Activated T-cell treated with anti-CD3 and anti-CD28 coated beads, Interleukin-2, amount 50 U/mL, for 1 hour (primary cell): ENCODE measurements around the gene MRPL36.
A peak's percentile ranks its signal among the peaks of the same experiment; 100 is the strongest.
"Not testable (repeated sequence)": the region's sequence is repeated elsewhere in the genome, so short reads cannot be mapped to it uniquely, and the experiment has no call there.

Experiments
- DNase-seq: peaks from one replicate; pipeline ENCODE4 v3.0.0-alpha.2; 2020

The MRPL36 gene

DNA sequence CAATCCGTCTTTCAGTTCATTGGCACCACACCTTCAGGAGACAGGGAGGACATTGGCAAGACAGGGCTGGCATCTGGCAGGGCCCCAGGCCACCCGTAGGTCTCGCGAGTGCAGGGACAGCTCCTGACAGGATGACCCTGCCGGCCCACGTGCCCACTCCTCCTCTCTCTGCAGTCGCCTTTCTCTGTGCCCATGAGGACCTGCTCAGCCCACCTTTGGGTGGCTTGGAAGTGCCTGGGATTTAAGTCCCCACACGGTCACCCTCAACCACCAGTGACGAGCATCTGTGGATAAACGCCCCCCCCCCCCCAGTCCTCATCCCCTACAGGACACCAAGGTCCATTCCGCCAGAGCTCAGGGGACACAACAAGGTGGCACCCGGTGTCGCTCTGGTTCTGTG is 4.1 kb downstream of the MRPL36 start:
- no peak for DNase-seq

DNA sequence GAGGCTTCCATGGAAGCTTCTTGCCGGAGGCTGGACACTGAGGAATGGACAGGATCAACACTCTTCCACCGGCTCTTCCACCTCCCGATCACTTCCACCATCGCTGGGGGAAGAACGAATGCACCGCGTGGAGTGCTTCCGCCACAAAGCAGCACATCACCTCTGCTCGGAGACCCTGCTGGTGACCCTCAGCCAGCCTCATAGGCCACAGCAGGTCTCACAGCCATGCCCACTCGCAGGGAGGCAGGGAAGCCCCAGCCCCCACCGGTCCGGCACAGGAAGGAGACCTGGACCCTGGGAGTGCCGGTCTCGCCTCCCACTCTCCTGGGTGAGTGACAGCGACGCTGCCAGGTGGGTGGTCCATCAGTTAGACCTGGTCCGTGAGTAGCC is 4.7 kb downstream of the MRPL36 start:
- DNase-seq: no peak

DNA sequence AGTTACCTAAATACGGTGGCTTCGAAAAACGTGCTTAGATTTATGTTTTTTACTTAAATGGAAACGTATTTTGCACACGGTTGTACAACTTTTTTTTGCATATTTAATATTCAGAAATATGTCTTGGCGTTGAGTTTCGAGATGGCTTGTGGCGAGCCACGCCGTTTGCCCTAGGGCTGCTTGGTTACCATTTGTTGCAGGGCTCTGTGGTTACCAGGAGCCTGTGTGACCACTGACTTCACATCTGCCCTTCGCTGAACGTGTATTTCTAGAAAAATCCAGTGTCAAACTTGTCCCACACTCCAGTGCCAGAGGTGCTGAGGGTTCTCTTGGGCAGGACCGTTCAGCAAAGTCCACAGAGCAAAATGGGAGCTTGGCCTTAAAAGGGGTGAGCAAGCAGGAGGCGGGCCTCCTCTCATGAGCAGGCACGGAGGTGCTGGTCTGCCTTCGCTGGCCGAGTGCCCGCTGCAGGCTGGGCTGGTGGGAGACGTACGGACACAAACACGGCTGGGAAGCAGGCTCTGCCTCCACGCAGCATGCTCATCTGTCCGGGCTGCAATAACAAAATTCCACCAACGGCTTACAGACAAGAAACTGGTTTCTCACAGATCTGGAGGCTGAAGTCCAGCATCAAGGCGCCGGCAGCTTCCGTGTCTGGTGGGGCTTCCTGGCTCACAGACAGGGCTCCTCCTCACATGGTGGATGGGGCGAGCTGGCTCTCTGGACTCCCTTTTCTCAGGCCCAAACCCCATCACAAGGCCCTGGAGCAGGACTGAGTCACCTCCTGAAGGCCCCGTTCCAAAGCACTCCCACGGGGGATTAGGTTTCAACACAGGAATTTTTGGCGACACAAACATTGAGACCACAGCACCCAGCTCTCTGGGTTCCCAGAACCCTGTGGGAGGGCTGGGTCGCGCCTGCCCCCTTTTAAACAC is 5.4 kb downstream of the MRPL36 start:
- no peak for DNase-seq

DNA sequence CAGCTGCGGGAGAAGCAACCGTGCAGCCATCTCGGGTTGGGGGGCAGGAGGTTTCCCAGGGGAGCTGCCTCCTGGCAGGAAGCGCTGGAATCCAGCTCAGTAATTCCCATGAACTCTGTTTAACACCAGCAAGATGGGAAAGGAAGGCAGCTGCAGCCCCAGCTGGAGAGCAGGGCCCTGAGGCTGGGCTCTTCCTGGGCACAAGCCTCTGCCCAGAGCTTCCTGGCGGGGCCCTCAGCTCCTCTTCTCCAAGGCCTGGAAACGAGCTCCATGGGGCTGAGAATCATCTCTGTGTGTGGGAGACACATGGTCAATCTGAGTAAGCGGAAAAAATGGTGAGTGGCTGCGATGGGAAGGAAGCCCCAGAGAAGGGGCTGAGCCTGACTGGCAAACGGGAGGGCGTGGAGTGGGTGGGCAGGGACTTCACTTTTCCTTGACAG is 6.3 kb downstream of the MRPL36 start:
- DNase-seq: no peak

DNA sequence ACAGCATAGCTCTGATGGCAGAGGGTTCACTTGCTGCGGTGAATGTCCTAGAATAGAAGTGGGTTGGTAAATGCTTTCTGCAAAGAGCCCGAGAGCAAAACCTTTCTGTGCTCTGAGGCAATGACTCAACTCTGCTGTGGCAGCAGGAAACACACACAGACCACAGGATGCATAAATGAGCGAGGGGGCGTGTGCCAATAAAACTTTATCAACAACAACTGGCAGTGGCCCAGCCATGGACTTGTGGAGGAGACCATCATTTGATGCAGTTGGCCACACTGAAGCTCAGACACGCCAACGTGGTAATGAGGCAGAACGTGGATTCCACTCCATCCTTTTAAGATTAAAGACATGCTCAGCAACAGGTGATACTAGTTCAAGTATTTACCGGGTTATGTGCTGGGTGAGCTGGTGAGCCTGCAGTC is 6.8 kb downstream of the MRPL36 start:
- peak; percentile 69 for DNase-seq

DNA sequence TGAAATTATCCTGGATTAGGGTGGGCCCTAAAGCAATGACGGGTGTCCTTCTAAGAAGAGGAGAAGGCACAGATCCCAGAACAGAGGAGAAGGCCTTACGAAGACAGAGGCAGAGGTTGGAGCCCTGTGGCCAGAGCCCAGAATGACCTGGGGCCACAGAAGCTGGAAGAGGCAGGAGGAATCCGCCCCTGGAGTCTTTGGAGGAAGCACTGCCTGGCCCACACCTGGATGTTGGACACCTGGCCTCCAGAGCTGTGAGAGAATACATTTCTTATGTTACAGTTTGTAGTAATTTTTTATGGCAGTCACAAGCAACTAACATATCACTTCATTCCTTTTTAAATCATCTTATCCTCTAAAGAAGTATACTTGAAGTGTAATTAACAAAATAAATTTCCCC is 8.5 kb downstream of the MRPL36 start:
- DNase-seq: no peak

DNA sequence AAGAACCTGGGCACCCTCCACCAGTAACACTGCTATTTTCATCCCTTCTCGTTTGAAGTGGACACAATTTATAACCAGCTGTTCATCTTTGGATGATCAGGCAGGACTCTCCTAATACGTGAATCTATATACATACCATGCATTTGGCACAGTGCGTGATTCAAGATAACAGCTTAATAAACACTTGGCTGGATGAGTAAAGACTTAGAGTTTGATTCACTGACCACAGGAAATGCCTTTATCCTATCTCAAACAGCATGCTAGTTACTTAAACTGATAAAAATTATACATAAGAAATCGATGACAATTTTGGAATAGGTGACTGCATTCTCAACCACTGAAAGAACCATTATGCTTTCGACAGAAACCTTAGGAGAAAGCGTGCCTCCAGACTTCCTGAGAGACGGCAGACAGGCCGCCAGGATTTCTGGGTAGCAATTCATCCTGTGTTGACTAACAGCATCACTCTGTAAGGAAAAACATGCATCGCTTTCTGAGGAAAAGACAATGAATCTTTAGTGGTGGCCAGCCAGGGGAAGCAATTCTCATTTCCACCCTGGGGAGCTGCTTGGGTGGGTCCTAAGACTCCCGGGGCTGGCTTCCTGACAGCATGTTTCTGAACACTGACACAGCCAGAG is 9.7 kb downstream of the MRPL36 start:
- no peak for DNase-seq

DNA sequence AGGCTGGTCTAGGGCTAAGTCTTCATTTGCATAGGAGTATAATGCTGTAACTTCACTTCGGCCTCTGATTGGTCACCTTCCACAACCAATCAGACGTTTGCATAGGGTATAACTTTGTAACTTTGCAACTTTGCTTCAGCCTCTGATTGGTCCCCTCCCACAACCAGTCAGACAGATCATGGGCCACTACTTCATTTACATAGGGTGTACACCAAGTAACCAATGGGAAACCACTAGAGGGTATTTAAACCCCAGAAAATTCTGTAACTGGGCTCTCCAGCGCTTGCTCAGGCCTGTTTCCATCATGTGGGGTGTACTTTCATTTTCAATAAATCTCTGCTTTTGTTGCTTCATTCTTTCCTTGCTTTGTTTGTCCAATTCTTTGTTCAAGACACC is 10.2 kb downstream of the MRPL36 start:
- not testable (repeated sequence) for DNase-seq

DNA sequence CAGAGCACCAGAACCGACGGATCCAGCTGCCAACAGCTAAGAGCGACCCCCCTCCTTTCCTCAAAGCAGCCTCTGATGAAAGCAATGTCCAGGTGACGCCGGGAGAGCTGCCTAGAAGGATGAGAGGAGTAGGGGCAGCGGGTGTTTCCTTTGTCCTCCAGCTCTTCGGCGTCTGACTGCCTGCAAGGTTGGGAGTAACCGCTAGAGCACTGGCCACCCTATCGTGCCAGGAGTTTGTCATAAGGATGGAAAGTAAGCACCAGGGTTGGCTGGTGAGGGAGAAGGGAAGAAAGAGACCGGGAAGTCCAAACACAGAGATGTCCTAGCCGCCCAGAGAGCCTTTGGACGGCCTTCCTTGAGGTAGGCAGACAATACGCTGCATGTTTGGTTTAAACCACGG is 10.8 kb downstream of the MRPL36 start:
- DNase-seq: no peak

DNA sequence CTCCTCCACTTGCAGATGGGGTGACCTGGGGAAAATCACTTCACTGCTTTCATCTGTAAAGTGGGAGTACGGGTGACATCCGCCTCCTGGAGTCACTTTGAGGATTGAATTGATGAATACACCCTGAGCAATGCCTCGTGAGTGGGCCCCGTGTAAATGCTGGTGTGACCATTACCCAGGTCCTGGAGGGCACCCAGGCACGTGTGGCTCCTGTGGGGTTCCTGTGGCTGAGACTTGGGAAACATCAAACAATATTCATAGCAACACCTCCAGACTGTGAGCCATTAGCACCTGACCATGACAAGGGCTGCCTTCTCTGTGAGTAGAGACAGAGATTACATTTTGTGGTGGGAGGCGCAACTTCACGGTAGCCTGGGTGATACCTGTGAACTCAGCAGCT is 11.4 kb downstream of the MRPL36 start:
- DNase-seq: no peak

DNA sequence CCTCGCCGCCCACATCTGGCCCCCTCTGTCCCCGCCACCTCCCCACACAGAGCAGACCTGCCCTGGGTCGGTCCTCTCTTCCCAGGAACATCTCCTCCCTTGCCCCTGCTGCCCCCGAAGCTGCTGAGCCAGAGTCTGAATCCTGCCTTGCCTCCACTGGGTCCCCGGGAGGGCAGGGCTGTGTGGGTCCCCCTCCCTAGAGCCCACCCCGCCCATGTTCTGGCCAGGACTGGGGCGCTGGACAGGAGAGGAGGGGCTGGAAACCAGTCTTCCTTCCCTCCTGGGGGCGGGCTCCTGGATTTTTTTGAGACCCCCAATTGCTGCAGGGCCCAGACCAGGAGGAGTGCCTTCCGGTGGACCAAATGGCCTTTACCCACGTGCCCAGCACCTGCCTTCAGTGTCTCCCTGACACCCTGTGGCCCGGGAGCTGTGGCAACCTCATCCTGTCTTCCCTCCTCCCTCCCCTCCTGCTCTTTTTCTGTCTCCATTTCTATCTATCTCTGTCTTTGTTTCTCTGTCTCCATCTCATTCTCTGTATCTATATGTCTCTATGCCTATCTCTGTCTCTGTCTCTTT is 12.1 kb downstream of the MRPL36 start:
- no peak for DNase-seq

DNA sequence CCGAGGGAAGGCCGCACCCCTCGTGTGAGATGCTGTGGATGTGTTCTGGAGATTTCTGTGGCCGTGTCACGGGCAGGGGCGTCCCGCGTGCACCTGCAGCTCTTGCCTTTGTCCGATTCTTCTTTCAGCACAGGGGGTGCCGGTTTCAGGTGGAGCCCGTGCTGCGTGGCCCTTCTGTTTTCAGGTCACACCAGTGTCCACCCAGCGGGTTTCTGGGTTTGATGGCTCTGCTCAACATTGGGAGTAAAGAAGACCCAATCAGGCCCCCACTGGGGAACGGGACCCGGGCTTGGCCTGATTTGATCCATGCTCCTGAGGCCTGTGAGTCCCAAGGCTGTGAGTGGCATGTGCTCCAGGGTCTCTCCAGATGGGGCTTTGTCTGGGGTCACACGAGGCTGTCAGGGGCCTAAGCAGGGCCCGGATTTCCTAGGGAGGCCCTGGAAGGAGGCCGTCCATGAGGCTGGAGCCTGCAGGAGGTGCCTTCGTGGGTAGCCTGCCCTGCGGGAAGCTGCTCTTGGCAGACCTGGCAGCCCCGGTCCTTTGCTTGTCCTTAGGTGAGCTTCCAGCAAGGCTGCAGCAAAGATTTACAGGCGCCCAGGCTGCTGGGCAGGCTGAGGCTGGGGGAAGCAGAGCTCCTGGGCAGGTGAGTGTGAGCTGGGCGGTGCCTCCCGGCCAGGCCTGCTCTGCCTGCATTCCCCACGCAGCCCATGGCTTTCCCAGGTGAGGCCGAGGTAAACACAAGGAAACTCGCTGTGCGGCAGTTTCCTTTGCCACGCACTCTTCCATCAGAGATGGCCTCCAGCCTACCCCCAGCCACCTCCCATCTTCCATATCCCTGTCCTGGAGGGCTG is 12.8 kb downstream of the MRPL36 start:
- no peak for DNase-seq

DNA sequence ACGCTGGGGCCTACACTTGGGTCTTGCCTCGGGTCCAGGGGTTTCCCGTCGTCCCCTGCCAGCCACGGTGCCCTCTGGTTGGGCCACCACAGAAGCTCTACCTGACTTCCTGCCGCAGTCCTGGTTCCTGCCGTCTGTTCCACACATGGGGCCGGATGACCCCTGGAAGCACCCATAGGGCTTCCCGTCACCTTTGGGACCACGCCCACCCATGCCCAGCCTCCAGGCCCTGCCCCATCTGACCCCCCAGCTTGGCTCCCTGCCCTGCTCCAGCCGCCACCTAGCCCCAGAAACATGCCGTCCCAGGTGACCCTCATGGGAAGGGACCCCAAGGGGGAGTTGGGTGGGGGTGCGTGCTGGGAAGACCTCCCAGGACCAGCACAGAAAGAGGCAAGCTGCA is 13.7 kb downstream of the MRPL36 start:
- no peak for DNase-seq

DNA sequence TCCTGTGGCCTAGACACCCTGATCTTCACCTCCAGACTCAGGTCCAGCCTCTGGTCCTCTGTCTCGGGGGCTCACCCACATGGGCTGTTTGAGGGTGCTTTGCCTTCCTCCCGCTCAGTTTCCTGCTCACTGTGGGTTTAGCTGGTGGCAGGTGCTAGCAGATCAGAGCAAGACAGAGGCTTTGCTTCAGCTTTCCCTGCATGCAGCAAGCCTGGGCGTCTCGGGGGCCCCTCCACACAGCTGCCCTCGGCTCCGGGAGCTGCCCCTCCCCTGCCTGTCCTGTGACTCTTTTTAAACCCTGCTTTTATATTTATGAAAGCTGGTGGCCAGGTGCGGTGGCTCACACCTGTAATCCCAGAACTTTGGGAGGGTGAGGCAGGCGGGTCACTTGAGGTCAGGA is 14.6 kb downstream of the MRPL36 start:
- no peak for DNase-seq

DNA sequence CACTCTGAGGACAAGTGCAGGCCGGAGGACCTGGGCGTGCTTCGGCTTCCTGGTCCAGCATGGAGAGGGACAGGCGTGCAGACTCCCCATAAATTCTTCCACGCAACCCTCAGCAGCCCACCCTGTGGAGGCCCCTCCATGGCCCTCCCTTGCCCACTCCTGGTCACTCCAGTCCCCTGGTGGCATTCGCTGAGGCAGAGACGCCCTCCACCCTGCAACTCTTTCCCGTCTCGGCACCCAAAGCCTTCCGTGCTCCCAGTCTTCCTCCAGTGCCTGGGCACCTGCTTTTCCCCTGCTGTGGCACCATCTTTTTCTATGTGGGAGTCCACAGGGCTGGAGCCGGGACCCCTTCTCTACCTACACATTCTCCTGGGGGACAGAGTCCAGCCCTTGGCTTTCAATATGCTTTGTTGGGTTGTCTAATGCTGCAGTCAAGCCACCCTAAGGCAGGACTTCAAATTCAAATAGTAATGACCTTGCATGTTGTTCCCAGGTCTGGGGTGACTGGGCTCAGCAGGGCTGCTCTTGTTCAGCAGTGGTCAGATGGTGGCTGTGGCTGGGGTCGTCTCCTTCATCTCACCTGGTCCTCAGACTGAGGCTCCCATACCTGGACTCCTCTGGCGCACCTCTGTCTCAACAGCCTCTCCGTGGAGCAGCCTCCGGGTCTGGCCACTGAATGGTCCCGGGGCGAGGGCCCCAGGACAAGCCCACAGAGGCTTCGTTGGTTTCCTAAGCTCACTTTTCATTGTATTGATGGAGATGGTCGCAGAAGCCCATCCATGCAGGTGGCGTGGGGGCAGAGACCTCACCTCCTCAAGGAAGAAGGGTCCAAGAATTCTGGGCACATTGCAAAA is 15.2 kb downstream of the MRPL36 start:
- no peak for DNase-seq

DNA sequence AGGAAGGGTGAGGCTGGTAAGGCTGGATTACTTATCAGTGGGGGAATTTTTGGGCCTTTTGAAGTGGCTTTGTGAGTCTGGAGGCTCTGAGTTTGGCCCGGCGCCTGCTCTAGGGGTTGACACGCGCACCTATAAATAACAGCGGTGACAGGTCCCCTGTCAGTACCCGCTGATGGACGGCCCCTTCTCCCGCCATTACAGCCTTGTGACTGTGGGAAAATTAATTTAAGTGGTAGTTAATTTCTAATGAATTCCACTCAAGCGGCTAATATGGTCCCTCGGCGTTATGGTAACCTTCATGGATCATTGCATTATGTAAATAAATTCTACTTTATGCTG is 16.5 kb downstream of the MRPL36 start:
- no peak for DNase-seq

DNA sequence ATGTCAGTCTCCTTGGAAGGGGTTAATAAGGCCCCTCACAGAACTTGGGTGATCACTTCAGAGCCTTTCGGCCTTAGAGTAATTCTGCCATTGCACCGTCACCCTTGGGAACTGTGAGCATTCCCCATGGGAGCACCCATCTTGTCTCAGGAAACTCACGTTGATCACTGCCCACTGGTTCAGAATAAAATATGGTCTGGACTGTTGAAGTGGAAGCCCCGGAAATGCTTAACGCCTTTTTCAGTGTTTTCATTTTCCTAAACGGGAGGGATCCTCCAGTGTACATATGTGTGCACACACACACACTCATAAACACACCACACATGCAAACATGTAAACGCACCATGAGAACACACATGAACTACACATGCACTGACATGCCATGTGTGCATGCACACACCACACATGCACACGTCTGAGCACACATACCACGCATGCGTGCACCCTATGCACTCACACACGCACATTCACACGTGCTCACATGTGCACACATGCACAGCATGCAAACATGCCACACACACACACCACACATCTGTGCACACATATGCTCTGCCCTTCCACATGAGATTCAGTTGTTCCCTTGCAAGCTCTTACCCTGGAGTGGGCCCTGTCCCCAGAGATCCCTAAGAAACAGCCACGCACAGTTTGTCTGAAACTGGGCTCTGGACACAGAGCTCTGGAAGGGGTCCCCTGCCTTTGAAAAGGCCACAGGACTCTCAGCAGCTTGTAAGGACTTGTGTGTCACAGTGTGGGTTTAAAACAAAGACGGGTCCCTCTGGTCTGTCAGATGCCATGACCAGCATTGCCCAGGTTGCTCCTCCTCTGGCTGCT is 17.0 kb downstream of the MRPL36 start:
- no peak for DNase-seq

DNA sequence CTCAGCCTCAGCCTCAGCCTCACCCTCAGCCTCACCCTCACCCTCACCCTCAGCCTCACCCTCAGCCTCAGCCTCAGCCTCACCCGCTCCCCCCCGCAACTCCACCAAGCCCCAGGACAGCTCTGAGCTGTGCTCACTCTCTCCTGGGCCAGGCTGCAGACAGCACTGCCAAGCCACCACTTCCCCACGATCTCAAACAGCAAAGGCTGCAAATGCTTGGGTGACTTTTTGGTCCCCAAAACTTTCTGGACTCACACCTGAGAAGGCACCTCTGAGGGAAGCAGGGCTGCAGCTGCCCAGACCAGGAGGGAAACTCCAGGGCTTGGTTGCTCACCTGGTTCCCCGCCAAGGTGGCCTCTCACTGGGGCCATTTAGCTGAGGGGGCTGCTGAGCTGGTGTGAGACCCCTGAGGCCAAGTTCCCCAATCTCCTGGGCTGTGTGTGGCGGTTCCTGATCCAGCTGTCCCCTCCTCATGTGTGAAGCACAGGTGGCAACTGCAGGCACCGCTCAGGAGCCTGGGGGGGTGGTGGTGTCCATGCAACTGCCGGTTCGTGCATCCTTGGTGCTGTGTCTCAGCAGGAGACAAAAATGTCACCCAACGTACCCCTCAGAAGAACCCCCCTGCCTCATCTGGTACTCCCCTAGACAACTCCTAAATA is 17.8 kb downstream of the MRPL36 start:
- DNase-seq: no peak

DNA sequence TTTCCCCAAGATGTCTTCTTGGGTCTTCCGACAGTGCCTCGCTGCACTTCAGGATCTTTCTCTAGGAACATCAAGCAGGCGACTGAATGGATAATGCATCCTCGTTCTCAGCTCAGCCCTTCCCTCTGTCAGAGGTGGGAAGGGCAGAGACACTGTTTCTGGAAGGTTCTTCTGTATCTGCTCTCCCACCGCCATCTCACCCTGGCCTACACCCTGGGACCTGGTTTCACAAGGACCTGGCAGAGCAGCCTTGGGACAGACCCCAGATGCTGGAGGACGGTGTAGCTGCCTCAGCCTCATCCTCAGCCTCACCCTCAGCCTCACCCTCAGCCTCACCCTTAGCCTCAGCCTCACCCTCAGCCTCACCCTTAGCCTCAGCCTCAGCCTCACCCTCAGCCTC is 18.5 kb downstream of the MRPL36 start:
- DNase-seq: no peak

DNA sequence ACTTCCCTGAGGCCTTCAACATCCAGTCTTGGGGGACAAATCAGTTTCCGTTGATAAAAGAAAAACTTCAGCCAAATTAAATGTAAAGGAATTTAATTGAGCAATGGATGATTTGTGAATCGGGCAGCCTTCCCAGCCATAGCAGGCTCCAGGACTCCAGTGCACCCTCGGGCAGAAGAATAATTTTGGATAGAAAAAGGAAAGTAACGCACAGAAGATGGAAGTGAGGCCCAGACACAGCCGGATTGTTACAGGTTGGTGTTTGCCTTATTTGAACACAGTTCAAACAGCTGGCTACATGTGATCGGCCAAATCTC is 19.1 kb downstream of the MRPL36 start:
- DNase-seq: no peak
